HG03095 (cell line): Measurements from ENCODE around the gene ERG.

Source experiments
- ATAC-seq: cut with Tn5 transposase; IDR thresholded peaks from one replicate; pipeline ENCODE4 v1.9.1; 2021; ENCODE audit warnings: moderate library complexity; ENCODE audit not compliant: unreplicated experiment

Gene ERG

DNA sequence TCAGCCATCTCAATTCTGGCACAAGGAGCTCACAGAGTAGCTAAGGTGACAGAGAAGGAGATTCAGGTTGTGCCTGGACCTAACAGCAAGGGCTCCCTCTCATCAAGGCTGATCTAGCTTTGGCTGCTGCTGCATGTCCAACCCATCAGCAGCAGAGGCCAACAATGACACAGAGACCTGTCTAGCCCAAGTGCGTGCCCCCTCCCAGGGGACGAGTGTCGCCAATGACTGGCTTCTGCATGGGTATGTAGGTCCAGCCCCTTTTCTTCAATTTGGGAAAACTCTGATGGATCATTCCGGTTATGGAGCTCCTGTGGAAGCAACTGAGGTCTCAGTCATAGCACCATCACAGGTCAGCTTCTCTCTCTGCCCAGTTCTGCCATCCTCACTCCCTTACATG is 158.1 kb downstream of the ERG start:
- ATAC-seq: no peak

GRCh38 chr21:38337793-38338192 is 160.5 kb downstream of the ERG start:
- no peak for ATAC-seq

- ATAC-seq: no peak
Observed at GRCh38 chr21:38334866-38335265, 163.4 kb downstream of the ERG start.

DNA sequence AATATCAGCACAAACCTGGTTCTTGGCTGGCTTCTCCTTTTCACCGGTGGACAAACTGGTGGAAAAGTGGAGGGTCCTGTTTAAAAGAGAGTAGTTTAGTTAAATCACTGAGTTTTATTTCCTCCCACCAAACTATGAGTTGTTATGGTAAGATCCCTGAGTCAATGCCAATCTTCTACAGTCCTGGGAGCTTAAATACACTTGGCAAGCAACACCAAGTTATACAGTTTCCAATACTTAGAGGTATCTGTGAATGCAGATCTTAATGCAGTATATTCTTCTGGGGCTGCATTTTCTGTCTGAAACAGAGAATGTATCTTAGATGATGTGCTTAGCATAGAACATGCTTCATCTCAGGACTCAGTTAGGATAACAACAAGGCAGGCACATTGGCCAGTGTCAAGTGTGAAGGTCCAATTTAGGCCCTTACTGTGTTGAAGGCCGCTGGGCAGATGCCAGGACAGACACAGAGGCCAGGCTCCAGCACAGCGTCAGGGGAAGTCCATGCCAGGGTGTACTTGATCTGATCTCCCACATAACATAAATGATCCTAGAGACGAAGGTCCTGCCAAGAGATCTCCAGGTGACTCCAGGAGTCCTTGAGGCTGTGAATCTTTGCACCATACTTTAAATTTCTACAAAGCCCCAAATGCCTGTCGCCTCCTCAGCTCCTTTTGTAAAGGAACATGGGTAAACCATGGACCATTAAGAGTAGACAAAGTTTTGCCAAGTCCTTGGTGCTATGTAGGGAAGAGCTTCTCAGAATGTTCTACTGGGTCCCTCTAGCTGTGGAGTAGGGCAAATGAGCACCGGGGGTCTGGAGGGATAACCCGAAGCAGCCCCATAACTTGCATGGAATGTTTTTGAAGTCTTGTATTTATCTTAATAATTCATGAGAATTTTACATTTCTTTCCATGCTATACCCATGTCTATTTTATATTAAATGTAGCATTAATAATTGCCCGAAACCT is 164.7 kb downstream of the ERG start:
- ATAC-seq: no peak

- no peak for ATAC-seq
Observed at GRCh38 chr21:38330666-38331065, 167.6 kb downstream of the ERG start.
